CD4-positive, alpha-beta T cell treated with Interferon alpha-2 for 1 hour (primary cell): ENCODE data around the gene PRKCG.

ENCODE experiments used
- DNase-seq, 2 donors: peaks; one replicate each; pipeline ENCODE4 v3.0.0-alpha.2; 2020 to 2022

Gene PRKCG

GRCh38 chr19:53872762-53873161, 9.2 kb upstream of the PRKCG start:
- DNase-seq: peak in 1 of 2 donors; percentile 36

DNA sequence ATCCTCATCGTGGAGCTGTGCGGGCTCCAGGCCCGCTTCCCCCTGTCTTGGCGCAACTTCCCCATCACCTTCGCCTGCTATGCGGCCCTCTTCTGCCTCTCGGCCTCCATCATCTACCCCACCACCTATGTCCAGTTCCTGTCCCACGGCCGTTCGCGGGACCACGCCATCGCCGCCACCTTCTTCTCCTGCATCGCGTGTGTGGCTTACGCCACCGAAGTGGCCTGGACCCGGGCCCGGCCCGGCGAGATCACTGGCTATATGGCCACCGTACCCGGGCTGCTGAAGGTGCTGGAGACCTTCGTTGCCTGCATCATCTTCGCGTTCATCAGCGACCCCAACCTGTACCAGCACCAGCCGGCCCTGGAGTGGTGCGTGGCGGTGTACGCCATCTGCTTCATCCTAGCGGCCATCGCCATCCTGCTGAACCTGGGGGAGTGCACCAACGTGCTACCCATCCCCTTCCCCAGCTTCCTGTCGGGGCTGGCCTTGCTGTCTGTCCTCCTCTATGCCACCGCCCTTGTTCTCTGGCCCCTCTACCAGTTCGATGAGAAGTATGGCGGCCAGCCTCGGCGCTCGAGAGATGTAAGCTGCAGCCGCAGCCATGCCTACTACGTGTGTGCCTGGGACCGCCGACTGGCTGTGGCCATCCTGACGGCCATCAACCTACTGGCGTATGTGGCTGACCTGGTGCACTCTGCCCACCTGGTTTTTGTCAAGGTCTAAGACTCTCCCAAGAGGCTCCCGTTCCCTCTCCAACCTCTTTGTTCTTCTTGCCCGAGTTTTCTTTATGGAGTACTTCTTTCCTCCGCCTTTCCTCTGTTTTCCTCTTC, 8.0 kb upstream of the PRKCG start:
- DNase-seq: peak in 1 of 2 donors; percentile 46

DNA sequence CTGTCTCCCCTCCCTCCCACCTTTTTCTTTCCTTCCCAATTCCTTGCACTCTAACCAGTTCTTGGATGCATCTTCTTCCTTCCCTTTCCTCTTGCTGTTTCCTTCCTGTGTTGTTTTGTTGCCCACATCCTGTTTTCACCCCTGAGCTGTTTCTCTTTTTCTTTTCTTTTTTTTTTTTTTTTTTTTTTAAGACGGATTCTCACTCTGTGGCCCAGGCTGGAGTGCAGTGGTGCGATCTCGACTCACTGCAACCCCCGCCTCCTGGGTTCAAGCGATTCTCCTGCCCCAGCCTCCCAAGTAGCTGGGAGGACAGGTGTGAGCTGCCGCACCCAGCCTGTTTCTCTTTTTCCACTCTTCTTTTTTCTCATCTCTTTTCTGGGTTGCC, 7.4 kb upstream of the PRKCG start:
- peak in 1 of 2 donors; percentile 42 for DNase-seq

DNA sequence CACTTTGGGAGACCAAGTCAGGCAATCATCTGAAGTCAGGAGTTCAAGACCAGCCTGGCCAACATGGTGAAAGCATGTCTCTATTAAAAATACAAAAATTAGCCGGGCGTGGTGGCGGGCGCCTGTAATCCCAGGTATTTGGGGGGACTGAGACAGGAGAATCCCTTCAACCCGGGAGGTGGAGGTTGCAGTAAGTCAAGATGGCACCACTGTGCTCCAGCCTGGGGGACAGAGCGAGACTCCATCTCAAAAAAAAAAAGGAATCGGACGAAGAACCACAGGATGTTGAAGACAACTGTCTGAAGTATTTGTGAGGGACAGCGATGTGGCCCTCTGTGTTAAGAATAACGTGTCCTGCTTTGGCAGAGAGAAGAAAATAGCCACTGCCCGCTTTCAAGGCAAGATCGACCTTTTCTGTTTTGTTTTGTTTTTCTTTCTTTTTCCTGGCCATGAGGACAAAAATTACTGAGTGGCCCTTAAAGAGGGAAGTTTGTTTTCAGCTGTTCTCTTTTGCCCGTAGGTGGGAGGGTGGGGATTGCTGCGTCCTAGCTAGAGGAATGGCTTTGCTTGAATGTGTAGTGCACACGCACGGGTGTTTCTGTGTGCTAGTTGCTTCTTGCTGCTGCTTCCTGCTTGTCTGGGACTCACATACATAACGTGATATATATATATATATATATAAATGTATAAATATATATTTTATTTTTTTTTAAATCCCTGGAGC, 6.2 kb upstream of the PRKCG start:
- DNase-seq: peak in 1 of 2 donors; percentile 25

GRCh38 chr19:53876651-53877224, 5.3 kb upstream of the PRKCG start:
- DNase-seq: peak in 1 of 2 donors; percentile 44

GRCh38 chr19:53877361-53877766, 4.6 kb upstream of the PRKCG start:
- DNase-seq: peak; percentile 76 to 81

- peak in 1 of 2 donors; percentile 41 for DNase-seq
Measured at GRCh38 chr19:53878776-53879139, 3.2 kb upstream of the PRKCG start.

- DNase-seq: peak; percentile 87 to 89
Measured at GRCh38 chr19:53879140-53880081, 2.6 kb upstream of the PRKCG start.

- DNase-seq: no peak
Measured at GRCh38 chr19:53880711-53881481, 1.1 kb upstream of the PRKCG start.

- DNase-seq: no peak
Measured at GRCh38 chr19:53882391-53883050, 524 bp downstream of the PRKCG start.

GRCh38 chr19:53883231-53883661, 1.2 kb downstream of the PRKCG start:
- peak in 1 of 2 donors; percentile 52 for DNase-seq

DNA sequence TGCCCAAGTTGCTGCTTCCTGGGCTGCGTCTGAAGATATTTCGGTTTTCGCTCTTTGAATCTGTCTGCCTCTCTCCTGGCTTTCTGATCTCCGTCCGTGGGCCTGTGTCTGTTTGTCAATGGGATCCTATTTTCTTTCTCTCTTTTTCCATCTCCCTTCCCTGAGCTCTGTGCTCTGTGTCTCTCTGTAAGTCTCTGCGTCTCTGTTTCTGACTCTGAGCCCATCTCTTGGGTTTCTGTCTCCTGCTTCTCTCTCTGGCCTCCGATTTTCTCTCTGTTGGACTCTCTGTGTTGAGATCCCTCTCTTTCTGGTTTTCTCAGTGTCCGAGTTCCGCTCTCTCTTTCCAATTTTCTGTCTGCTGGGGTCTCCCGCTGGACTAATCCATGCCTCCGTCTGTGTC, 1.7 kb downstream of the PRKCG start:
- no peak for DNase-seq

DNA sequence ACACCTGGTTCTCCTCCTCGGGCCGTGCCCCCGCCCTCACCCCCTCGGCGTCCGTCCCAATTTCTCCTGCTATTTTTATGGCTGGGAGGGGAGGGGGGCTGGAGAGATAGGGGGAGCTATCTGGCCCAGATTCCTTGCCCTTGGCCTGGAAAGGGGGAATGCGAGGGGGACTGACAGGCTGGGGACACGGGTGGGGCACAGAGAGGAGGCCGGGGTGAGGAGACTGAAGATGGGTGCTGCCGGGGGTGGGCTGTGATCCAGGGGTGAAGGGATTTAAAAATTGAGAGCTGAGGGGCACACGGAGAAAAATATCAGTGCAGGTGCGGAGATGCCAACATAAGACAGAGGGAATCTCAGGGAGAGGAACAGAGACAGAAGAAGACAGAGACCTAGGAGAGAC, 2.3 kb downstream of the PRKCG start:
- no peak for DNase-seq

DNA sequence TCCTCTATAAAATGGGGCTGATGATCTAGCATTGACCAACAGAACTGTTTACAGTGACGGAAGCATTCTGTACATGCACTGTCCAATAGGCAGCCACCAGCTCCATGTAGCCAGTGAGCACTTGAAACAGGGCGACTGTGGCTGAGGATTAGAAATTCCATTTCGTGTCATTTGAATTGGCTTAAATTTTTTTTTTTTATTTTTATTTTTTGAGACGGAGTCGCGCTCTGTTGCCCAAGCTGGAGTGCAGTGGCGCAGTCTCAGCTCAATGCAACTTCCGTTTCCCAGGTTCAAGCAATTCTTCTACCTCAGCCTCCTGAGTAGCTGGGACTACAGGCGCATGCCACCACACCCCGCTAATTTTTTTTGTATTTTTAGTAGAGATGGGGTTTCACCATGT, 3.0 kb downstream of the PRKCG start:
- no peak for DNase-seq

GRCh38 chr19:53892301-53892980, 10.4 kb downstream of the PRKCG start:
- no peak for DNase-seq

DNA sequence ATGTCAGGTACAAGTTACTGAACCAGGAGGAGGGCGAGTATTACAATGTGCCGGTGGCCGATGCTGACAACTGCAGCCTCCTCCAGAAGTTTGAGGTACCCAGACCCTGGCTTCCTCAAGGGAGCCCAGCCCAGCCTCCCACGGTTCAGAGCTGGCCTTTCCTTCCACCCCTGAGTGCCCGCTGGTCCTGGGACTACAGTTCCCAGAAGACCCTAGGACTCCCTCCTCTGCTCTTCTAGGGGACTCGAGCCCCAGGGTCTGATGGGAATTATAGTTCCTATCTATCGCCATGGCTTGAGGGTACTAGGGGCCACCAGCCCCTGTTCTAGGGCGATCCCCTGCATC, 11.0 kb downstream of the PRKCG start:
- no peak for DNase-seq

DNA sequence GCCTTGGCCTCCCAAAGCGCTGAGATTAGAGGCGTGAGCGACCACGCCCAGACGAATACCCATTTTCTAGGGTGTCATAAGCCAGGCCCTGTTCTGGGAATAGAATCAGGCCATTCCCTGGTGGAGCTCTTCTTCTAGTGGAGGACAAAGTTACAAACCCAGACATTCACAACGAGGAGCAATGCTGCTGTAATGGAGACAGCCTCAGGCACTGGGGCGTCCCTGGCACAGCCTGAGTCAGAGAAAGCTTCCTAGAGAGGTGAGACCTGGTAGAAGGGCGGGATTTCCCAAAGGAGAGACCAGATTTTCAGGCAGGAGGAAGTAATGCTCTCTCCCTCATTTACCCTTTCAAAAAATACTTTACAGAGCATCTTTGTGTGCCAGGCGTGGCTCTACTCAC, 12.7 kb downstream of the PRKCG start:
- DNase-seq: no peak

- DNase-seq: no peak
Measured at GRCh38 chr19:53896682-53897081, 14.7 kb downstream of the PRKCG start.

- no peak for DNase-seq
Measured at GRCh38 chr19:53897459-53897858, 15.5 kb downstream of the PRKCG start.

GRCh38 chr19:53898166-53898565, 16.2 kb downstream of the PRKCG start:
- DNase-seq: no peak
